NCI-H146 (cell line): ENCODE measurements around the gene ARMC2.
"Not testable (repeated sequence)": the region's sequence is repeated elsewhere in the genome, so short reads cannot be mapped to it uniquely, and the experiment has no call there.

ENCODE experiments used
- DNase-seq: peaks from one replicate; lab custom pipeline; 2025; lab: John Stamatoyannopoulos, UW

The ARMC2 gene

GRCh38 chr6:108916026-108916686 is 67.9 kb downstream of the ARMC2 start:
- DNase-seq = no peak

- DNase-seq = no peak
Observed at GRCh38 chr6:108920751-108921150, 72.5 kb downstream of the ARMC2 start.

GRCh38 chr6:108921547-108922361 is 73.5 kb downstream of the ARMC2 start:
- no peak for DNase-seq

GRCh38 chr6:108922499-108922898 is 74.3 kb downstream of the ARMC2 start:
- no peak for DNase-seq

- no peak for DNase-seq
Observed at GRCh38 chr6:108927927-108928326, 79.7 kb downstream of the ARMC2 start.

- no peak for DNase-seq
Observed at GRCh38 chr6:108928650-108929049, 80.4 kb downstream of the ARMC2 start.

- not testable (repeated sequence) for DNase-seq
Observed at GRCh38 chr6:108931090-108931489, 82.9 kb downstream of the ARMC2 start.

GRCh38 chr6:108937170-108937569 is 88.9 kb downstream of the ARMC2 start:
- DNase-seq = no peak

GRCh38 chr6:108940741-108941140 is 92.5 kb downstream of the ARMC2 start:
- DNase-seq = no peak

- DNase-seq = no peak
Observed at GRCh38 chr6:108941281-108941680, 93.1 kb downstream of the ARMC2 start.

- DNase-seq = no peak
Observed at GRCh38 chr6:108941859-108942258, 93.6 kb downstream of the ARMC2 start.

GRCh38 chr6:108942556-108943492 is 94.6 kb downstream of the ARMC2 start:
- DNase-seq = no peak

GRCh38 chr6:108944071-108944470 is 95.8 kb downstream of the ARMC2 start:
- no peak for DNase-seq

- DNase-seq = no peak
Observed at GRCh38 chr6:108944707-108945680, 96.8 kb downstream of the ARMC2 start.

GRCh38 chr6:108945681-108946159 is 97.5 kb downstream of the ARMC2 start:
- no peak for DNase-seq

- no peak for DNase-seq
Observed at GRCh38 chr6:108946695-108947094, 98.5 kb downstream of the ARMC2 start.

GRCh38 chr6:108947114-108947854 is 99.1 kb downstream of the ARMC2 start:
- DNase-seq = peak; percentile 72

GRCh38 chr6:108948181-108948661 is 100.0 kb downstream of the ARMC2 start:
- no peak for DNase-seq

- no peak for DNase-seq
Observed at GRCh38 chr6:108951351-108951953, 103.2 kb downstream of the ARMC2 start.
